ENCODE measurements around the gene KCNT2.

DNA sequence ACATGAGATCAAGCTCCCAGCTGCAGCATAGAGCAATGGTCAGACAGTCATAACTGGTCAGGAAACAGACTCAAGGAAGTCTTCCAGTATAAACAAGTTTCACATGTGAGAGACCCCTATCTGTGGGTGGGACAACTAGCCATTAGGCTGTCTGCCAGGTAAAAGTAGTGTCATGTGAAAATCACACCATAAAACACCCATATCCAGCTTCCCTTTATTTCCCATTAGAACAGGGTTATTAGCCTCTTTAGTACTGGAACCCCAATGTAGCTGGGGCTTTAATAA, 426.7 kb downstream of the KCNT2 start:
- no peak for TF ChIP-seq GATA2 (IDR thresholded peaks at IDR 0.05; ENCODE audit: insufficient read depth, insufficient read length, low read depth, low read length)
- TF ChIP-seq, protein P1, sequence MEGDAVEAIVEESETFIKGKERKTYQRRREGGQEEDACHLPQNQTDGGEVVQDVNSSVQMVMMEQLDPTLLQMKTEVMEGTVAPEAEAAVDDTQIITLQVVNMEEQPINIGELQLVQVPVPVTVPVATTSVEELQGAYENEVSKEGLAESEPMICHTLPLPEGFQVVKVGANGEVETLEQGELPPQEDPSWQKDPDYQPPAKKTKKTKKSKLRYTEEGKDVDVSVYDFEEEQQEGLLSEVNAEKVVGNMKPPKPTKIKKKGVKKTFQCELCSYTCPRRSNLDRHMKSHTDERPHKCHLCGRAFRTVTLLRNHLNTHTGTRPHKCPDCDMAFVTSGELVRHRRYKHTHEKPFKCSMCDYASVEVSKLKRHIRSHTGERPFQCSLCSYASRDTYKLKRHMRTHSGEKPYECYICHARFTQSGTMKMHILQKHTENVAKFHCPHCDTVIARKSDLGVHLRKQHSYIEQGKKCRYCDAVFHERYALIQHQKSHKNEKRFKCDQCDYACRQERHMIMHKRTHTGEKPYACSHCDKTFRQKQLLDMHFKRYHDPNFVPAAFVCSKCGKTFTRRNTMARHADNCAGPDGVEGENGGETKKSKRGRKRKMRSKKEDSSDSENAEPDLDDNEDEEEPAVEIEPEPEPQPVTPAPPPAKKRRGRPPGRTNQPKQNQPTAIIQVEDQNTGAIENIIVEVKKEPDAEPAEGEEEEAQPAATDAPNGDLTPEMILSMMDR (IDR thresholded peaks at IDR 0.05; ENCODE audit: extremely low read depth in 1 of 2, insufficient read depth in 1 of 2, low read depth in 1 of 2, low read length in 2 of 2) = no peak
- TF ChIP-seq POLR2AphosphoS5 (IDR thresholded peaks at IDR 0.05; ENCODE audit: insufficient read depth, low read depth, low read length) = no peak
- no peak for TF ChIP-seq POLR2A (IDR thresholded peaks at IDR 0.05; ENCODE audit: low read depth, low read length)
- no peak for TF ChIP-seq EZH2 (IDR thresholded peaks at IDR 0.05; ENCODE audit: borderline replicate concordance, low read depth, low read length, severe bottlenecking)
- no peak for TF ChIP-seq MYC (IDR thresholded peaks at IDR 0.05; ENCODE audit: low read depth, low read length)
